T-cell (primary cell): ENCODE measurements around the gene SRF. TPM values are rescaled to one million over a fixed set of nuclear protein-coding genes. Genes with fewer than 3 reads are reported as not detected.

Experiments used
- ATAC-seq, 4 experiments: fragments of 200-7000 bp in 3 of 4; fragments of 150-1000 bp in 1 of 4; cut with Tn5 transposase; replicated peaks in 1 of 4; 1 replicate in 3 of 4; 2 replicates in 1 of 4; pipeline ENCODE4 v1.10.0; 2021; ENCODE audit warnings: moderate library complexity in 3 of 4, mild to moderate bottlenecking in 2 of 4, moderate number of reproducible peaks in 1 of 4
- CTCF ChIA-PET, 2 donors: fragments of 300-600 bp; sonication (Branson Sonifier 250); formaldehyde crosslinking; loops; one replicate each; lab custom pipeline; 2022; ENCODE audit warnings: antibody characterized with exemption in 2 of 2; lab: Charles Lee
- POLR2A ChIA-PET, 2 donors: fragments of 300-600 bp; sonication (Branson Sonifier 250); formaldehyde crosslinking; loops; one replicate each; lab custom pipeline; 2022; ENCODE audit warnings: antibody characterized with exemption in 2 of 2; lab: Charles Lee
- DNase-seq, 35 experiments: peaks; one replicate each; pipeline versions ENCODE4 v3.0.0 to v3.0.0-alpha.2; 2013 to 2023
- H3K27ac ChIP-seq: one replicate; pipeline ENCODE4 v1.5.1; 2013; ENCODE audit warnings: low read length
- H3K27me3 ChIP-seq, 2 experiments: replicated peaks in 1 of 2; 1 replicate in 1 of 2; 2 replicates in 1 of 2; pipeline versions ENCODE4 v1.6.1 to v1.7.0; 2013; ENCODE audit warnings: low read length in 1 of 2, mixed read lengths in 1 of 2; ENCODE audit not compliant: control insufficient read depth in 2 of 2, insufficient read depth in 2 of 2; ENCODE audit errors: extremely low read depth in 1 of 2
- H3K36me3 ChIP-seq, 2 donors: 1 replicate in 1 of 2; 2 replicates in 1 of 2; pipeline versions ENCODE4 v1.6.1 to v1.7.0; 2013; ENCODE audit warnings: low read length in 1 of 2; ENCODE audit not compliant: control insufficient read depth in 2 of 2, insufficient read depth in 1 of 2; ENCODE audit errors: extremely low read depth in 1 of 2
- H3K4me1 ChIP-seq, 2 experiments: 1 replicate in 1 of 2; 2 replicates in 1 of 2; pipeline versions ENCODE4 v1.6.1 to v1.7.0; 2013; ENCODE audit warnings: low read length in 2 of 2, mixed read lengths in 1 of 2; ENCODE audit not compliant: insufficient read depth in 2 of 2, control insufficient read depth in 1 of 2; ENCODE audit errors: extremely low read depth in 1 of 2
- H3K4me3 ChIP-seq, 2 donors: 1 replicate in 1 of 2; 2 replicates in 1 of 2; pipeline versions ENCODE4 v1.5.1 to v1.7.0; 2013; ENCODE audit warnings: mild to moderate bottlenecking in 2 of 2, low read length in 1 of 2, moderate library complexity in 1 of 2; ENCODE audit not compliant: control insufficient read depth in 1 of 2; ENCODE audit errors: extremely low read depth in 1 of 2
- H3K9me3 ChIP-seq: 2 replicates; pipeline ENCODE4 v1.7.0; 2013
- H3K27ac Mint-ChIP-seq, 2 donors: one replicate each; pipeline ENCODE4 v1.8.0; 2020 to 2021; ENCODE audit warnings: mild to moderate bottlenecking in 2 of 2, mixed read lengths in 2 of 2
- H3K27me3 Mint-ChIP-seq, 2 donors: one replicate each; pipeline ENCODE4 v1.8.0; 2021 to 2022; ENCODE audit warnings: mixed read lengths in 2 of 2
- H3K36me3 Mint-ChIP-seq: one replicate; pipeline ENCODE4 v1.8.0; 2021; ENCODE audit warnings: mixed read lengths
- H3K4me1 Mint-ChIP-seq, 3 donors: one replicate each; pipeline ENCODE4 v1.8.0; 2020 to 2022; ENCODE audit warnings: mixed read lengths in 3 of 3, mild to moderate bottlenecking in 1 of 3
- H3K4me3 Mint-ChIP-seq, 3 donors: one replicate each; pipeline ENCODE4 v1.8.0; 2020 to 2022; ENCODE audit warnings: mild to moderate bottlenecking in 3 of 3, mixed read lengths in 3 of 3, moderate library complexity in 3 of 3
- H3K9me3 Mint-ChIP-seq, 3 donors: one replicate each; pipeline ENCODE4 v1.8.0; 2020 to 2022; ENCODE audit warnings: mixed read lengths in 3 of 3
- WGBS: methylation state at CpG from one replicate; pipeline ENCODE4 v1.1.5; 2013; ENCODE audit warnings: missing lambda C conversion rate; ENCODE audit not compliant: insufficient coverage; 5-methylcytosine and 5-hydroxymethylcytosine counted together
- total RNA-seq, 35 experiments: library from RNA in 6 of 35; stranded (reverse) in 6 of 35; fragments of 120-200 nt in 1 of 35; gene quantifications; one replicate each; pipeline versions ENCODE4 v1.2.1 to v1.2.4 and lab custom pipeline; 2013 to 2026

Gene SRF
- total RNA-seq, 5 donors from 2014 or later (not counting 1 experiment from before 2014, with no cell fraction given) = 19.6 to 34.1 (median 33.7) TPM

- Mint-ChIP-seq H3K27ac (peak overlapping the region in 1 of 2 donors; percentile 36), H3K4me1 (no peaks in the 10 kb centered on the region), H3K36me3 (peaks cover 43% of the 10 kb centered on the region), H3K4me3 (no peak overlapping the region), H3K27me3 (no peaks in the 10 kb centered on the region), H3K9me3 (no peaks in the 10 kb centered on the region)
- DNase-seq (no peak), ATAC-seq (no peak)
- Histone ChIP-seq H3K36me3 (peaks cover 16 to 57% of the 10 kb centered on the region in 2 donors), H3K4me3 (no peak overlapping the region), H3K4me1 (no peaks in the 10 kb centered on the region), H3K9me3 (no peaks in the 10 kb centered on the region), H3K27ac (no peak overlapping the region), H3K27me3 (no peaks in the 10 kb centered on the region)
- ChIA-PET CTCF (interaction anchor here in 1 of 2 donors (0.6 kb wide), 1 partner anchor 1853 kb away, joined by 7 read pairs; no protein-coding TSS in a partner anchor), POLR2A (no interaction called here)
- WGBS = no CpG with 5 or more reads among the region's 6 CpGs
Observed at GRCh38 chr6:43200541-43200940, 29.5 kb downstream of the SRF start.

- CTCF ChIA-PET = no interaction called here
Observed at GRCh38 chr6:43202451-43202850, 31.4 kb downstream of the SRF start.

GRCh38 chr6:43203029-43203717, 32.1 kb downstream of the SRF start:
- peaks cover 42% of the 10 kb centered on the region for H3K36me3 Mint-ChIP-seq
- no peak overlapping the region for H3K27ac ChIP-seq
- peaks cover 10 to 44% of the 10 kb centered on the region in 2 donors for H3K36me3 ChIP-seq
- H3K27ac Mint-ChIP-seq = no peak overlapping the region
- ATAC-seq (no peak), DNase-seq (no peak)
- no peaks in the 10 kb centered on the region for H3K27me3 Mint-ChIP-seq
- POLR2A ChIA-PET = interaction anchor here in 1 of 2 donors (0.6 kb wide), 1 partner anchor 365 kb away, joined by 3 read pairs; no protein-coding TSS in a partner anchor
- H3K9me3 ChIP-seq = no peaks in the 10 kb centered on the region
- H3K27me3 ChIP-seq = no peaks in the 10 kb centered on the region
- WGBS = 98% methylated on average over 16 of the region's 17 CpGs
- no peaks in the 10 kb centered on the region for H3K9me3 Mint-ChIP-seq
- no peaks in the 10 kb centered on the region for H3K4me1 ChIP-seq
- H3K4me1 Mint-ChIP-seq = no peaks in the 10 kb centered on the region
- no peak overlapping the region for H3K4me3 Mint-ChIP-seq
- H3K4me3 ChIP-seq = no peak overlapping the region
- CTCF ChIA-PET = no interaction called here

More at GRCh38 chr6:43202451-43202850, 31.4 kb downstream of the SRF start:
- no peaks in the 10 kb centered on the region for H3K4me1 ChIP-seq
- POLR2A ChIA-PET = interaction anchor here in 1 of 2 donors (0.6 kb wide), 1 partner anchor 365 kb away, joined by 3 read pairs; no protein-coding TSS in a partner anchor
- no peaks in the 10 kb centered on the region for H3K9me3 Mint-ChIP-seq
- H3K4me1 Mint-ChIP-seq = no peaks in the 10 kb centered on the region
- no peaks in the 10 kb centered on the region for H3K27me3 ChIP-seq
- DNase-seq = no peak
- H3K4me3 ChIP-seq = no peak overlapping the region
- no peaks in the 10 kb centered on the region for H3K27me3 Mint-ChIP-seq
- H3K4me3 Mint-ChIP-seq = no peak overlapping the region
- no peak overlapping the region for H3K27ac ChIP-seq
- H3K36me3 ChIP-seq = peaks cover 10 to 48% of the 10 kb centered on the region in 2 donors
- no peaks in the 10 kb centered on the region for H3K9me3 ChIP-seq
- WGBS = 89% methylated on average over 3 of the region's 5 CpGs
- no peak for ATAC-seq
- H3K27ac Mint-ChIP-seq = peak overlapping the region in 1 of 2 donors; percentile 3
- peaks cover 46% of the 10 kb centered on the region for H3K36me3 Mint-ChIP-seq

GRCh38 chr6:43203718-43204095, 32.6 kb downstream of the SRF start:
- Histone ChIP-seq H3K4me1 (no peaks in the 10 kb centered on the region), H3K9me3 (no peaks in the 10 kb centered on the region), H3K4me3 (no peak overlapping the region), H3K36me3 (peaks cover 8 to 39% of the 10 kb centered on the region in 2 donors), H3K27me3 (no peaks in the 10 kb centered on the region), H3K27ac (no peak overlapping the region)
- ATAC-seq = no peak
- ChIA-PET CTCF (interaction anchor here in 1 of 2 donors (0.6 kb wide), 1 partner anchor 279 kb away, joined by 4 read pairs; no protein-coding TSS in a partner anchor), POLR2A (no interaction called here)
- WGBS = 95% methylated on average over 7 of the region's 8 CpGs
- Mint-ChIP-seq H3K9me3 (no peaks in the 10 kb centered on the region), H3K27me3 (no peaks in the 10 kb centered on the region), H3K4me3 (no peak overlapping the region), H3K36me3 (peaks cover 42% of the 10 kb centered on the region), H3K27ac (no peak overlapping the region), H3K4me1 (no peaks in the 10 kb centered on the region)
- DNase-seq = no peak

- POLR2A ChIA-PET = no interaction called here
Observed at GRCh38 chr6:43204271-43205105, 33.4 kb downstream of the SRF start.

GRCh38 chr6:43205849-43206248, 34.8 kb downstream of the SRF start:
- 97% methylated on average over 9 of the region's 10 CpGs for WGBS
- no peaks in the 10 kb centered on the region for H3K27me3 ChIP-seq
- no peaks in the 10 kb centered on the region for H3K9me3 Mint-ChIP-seq
- H3K4me1 ChIP-seq = no peaks in the 10 kb centered on the region
- no peaks in the 10 kb centered on the region for H3K27me3 Mint-ChIP-seq
- POLR2A ChIA-PET = interaction anchor here in 1 of 2 donors (0.7 kb wide), 1 partner anchor 536 kb away, joined by 7 read pairs; no protein-coding TSS in a partner anchor
- no peak overlapping the region for H3K27ac ChIP-seq
- no peak overlapping the region for H3K27ac Mint-ChIP-seq
- no peaks in the 10 kb centered on the region for H3K4me1 Mint-ChIP-seq
- no peaks in the 10 kb centered on the region for H3K9me3 ChIP-seq
- peaks cover 5 to 21% of the 10 kb centered on the region in 2 donors for H3K36me3 ChIP-seq
- DNase-seq = no peak
- H3K4me3 Mint-ChIP-seq = no peak overlapping the region
- CTCF ChIA-PET = interaction anchor here in 1 of 2 donors (0.6 kb wide), 1 partner anchor 14 kb away, joined by 3 read pairs; no protein-coding TSS in a partner anchor
- no peak overlapping the region for H3K4me3 ChIP-seq
- H3K36me3 Mint-ChIP-seq = peaks cover 33% of the 10 kb centered on the region
- no peak for ATAC-seq

More at GRCh38 chr6:43204271-43205105, 33.4 kb downstream of the SRF start:
- Mint-ChIP-seq H3K4me1 (no peaks in the 10 kb centered on the region), H3K4me3 (no peak overlapping the region), H3K27ac (no peak overlapping the region), H3K9me3 (no peaks in the 10 kb centered on the region), H3K27me3 (no peaks in the 10 kb centered on the region), H3K36me3 (peaks cover 42% of the 10 kb centered on the region)
- 93% methylated on average over 22 of the region's 23 CpGs for WGBS
- ATAC-seq (no peak), DNase-seq (no peak)
- no peaks in the 10 kb centered on the region for H3K9me3 ChIP-seq
- peaks cover 7 to 34% of the 10 kb centered on the region in 2 donors for H3K36me3 ChIP-seq
- CTCF ChIA-PET = interaction anchor here in 1 of 2 donors (0.6 kb wide), 1 partner anchor 278 kb away, joined by 4 read pairs; no protein-coding TSS in a partner anchor
- H3K27ac ChIP-seq = no peak overlapping the region
- H3K4me1 ChIP-seq = no peaks in the 10 kb centered on the region
- no peak overlapping the region for H3K4me3 ChIP-seq
- H3K27me3 ChIP-seq = no peaks in the 10 kb centered on the region
